C4-2B (cell line): ENCODE results near the gene NEDD4L.

ENCODE experiments used
- H3K27ac ChIP-seq: fragments of 450-650 bp; 2 replicates; pipeline ENCODE4 v1.5.1; 2017
- ZFX ChIP-seq: fragments of 450-650 bp; IDR thresholded peaks from 2 replicates; pipeline ENCODE4 v1.6.1; 2017
- TF ChIP-seq, protein P1 (sequence below): fragments of 450-650 bp; conservative IDR thresholded peaks from 2 replicates; pipeline ENCODE4 v1.5.1; 2017; ENCODE audit warnings: mild to moderate bottlenecking

The NEDD4L gene

DNA sequence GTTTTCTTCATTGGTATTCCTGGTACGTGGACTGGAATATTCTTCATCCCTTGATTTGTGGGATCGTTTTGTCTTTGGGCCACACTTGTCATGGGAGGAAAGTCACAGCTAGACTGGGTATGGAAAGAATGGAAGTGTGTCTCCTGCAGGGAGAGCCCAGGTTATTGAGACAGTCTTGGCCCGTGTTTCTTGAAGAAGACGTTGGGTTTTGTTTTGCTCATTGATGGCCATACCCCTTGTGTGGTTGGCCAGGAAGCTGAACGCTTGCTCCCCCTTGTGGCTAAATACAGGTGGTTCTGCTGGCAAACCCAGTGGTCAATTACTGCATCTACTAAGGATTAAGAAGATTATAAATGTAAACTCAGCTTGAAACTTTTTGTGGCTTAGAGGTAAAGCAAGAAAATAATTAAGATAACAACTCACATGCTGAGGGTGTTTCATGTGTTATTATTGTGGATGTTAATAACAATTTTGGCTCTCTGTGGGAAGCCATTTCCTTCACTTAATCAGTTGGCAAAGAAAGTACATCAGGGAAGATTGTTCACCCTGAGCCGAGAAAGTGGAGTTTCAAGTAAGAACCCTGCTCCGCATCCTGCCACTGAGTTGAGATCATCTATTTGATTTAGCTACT, 91.8 kb downstream of the NEDD4L start:
- peak overlapping the region; percentile 36; the same call in 1 of the 2 replicates for H3K27ac ChIP-seq
- TF ChIP-seq, protein P1, sequence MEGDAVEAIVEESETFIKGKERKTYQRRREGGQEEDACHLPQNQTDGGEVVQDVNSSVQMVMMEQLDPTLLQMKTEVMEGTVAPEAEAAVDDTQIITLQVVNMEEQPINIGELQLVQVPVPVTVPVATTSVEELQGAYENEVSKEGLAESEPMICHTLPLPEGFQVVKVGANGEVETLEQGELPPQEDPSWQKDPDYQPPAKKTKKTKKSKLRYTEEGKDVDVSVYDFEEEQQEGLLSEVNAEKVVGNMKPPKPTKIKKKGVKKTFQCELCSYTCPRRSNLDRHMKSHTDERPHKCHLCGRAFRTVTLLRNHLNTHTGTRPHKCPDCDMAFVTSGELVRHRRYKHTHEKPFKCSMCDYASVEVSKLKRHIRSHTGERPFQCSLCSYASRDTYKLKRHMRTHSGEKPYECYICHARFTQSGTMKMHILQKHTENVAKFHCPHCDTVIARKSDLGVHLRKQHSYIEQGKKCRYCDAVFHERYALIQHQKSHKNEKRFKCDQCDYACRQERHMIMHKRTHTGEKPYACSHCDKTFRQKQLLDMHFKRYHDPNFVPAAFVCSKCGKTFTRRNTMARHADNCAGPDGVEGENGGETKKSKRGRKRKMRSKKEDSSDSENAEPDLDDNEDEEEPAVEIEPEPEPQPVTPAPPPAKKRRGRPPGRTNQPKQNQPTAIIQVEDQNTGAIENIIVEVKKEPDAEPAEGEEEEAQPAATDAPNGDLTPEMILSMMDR: peak; percentile 90
- no peak for TF ChIP-seq ZFX

GRCh38 chr18:58136879-58137278, 92.9 kb downstream of the NEDD4L start:
- TF ChIP-seq, protein P1: no peak
- no peak for TF ChIP-seq ZFX

GRCh38 chr18:58139459-58140386, 95.7 kb downstream of the NEDD4L start:
- no peak for TF ChIP-seq ZFX
- TF ChIP-seq, protein P1: no peak
- H3K27ac ChIP-seq: peak overlapping the region; percentile 21

More at GRCh38 chr18:58136879-58137278, 92.9 kb downstream of the NEDD4L start:
- H3K27ac ChIP-seq: peak overlapping the region; percentile 42

DNA sequence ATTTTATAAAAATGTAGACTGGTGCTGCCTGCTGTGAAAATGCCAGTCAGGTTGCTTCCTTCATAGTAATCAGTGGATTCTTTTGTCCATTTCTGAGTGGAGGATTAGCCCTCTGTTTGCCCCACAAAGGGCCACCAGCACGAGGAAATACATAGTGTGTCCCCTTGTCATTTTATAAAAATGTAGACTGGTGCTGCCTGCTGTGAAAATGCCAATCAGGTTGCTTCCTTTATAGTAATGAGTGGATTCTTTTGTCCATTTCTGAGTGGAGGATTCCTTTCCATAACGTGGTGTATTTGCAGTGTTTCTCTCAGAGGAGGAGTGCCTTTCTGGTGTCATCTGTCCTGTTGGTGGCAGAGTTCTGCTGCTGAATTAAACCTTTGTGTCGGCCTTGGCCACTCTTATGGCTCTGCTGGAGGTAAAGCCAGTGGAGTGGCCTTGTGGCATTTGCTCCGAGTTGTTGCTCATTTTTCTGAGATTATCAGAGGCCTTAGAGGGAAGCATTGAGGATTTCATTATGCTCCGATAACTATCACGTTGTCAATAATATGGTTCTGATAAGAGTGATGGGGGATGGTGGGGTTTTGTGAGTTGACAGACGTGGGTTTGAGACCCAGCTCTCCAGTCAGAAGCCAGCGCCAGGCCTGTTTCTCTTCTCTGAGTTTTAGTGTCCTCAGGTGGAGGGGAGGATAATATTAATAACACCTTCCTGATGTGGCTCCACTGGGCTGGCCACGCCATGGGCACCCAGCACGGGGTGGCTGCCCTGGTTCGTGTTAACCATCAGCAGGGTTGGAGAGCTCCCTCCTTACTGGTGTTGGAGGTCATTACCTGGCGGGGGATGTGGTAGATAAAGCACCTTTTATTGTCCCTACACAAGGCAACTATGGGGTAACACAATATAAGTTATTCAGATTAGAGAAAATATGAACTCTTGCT, 96.6 kb downstream of the NEDD4L start:
- no peak for TF ChIP-seq ZFX
- TF ChIP-seq, protein P1: peak; percentile 30
- peak overlapping the region; percentile 21 for H3K27ac ChIP-seq

GRCh38 chr18:58143386-58143785, 99.4 kb downstream of the NEDD4L start:
- no peak overlapping the region for H3K27ac ChIP-seq
- TF ChIP-seq ZFX: no peak
- TF ChIP-seq, protein P1: no peak

- TF ChIP-seq ZFX: no peak
- TF ChIP-seq, protein P1: no peak
- H3K27ac ChIP-seq: peak overlapping the region; percentile 26
Observed at GRCh38 chr18:58144106-58144505, 100.1 kb downstream of the NEDD4L start.
